Peyer's patch (tissue), 4 donors: Measurements from ENCODE around the gene EGR2. TPM values are rescaled to one million over a fixed set of nuclear protein-coding genes. Genes with fewer than 3 reads are reported as not detected.

Experiments
- DNase-seq, 3 donors: peaks; one replicate each; pipeline ENCODE4 v3.0.0-alpha.2; 2017 to 2019
- H3K27ac ChIP-seq, 4 donors: fragments of 200-600 bp; sonication (generic); one replicate each; pipeline ENCODE4 v1.5.1; 2016 to 2019
- H3K27me3 ChIP-seq, 2 donors: fragments of 200-600 bp; sonication (generic); one replicate each; pipeline ENCODE4 v1.5.1; 2019
- H3K36me3 ChIP-seq, 3 donors: fragments of 200-600 bp; sonication (generic); one replicate each; pipeline ENCODE4 v1.5.1; 2016 to 2019
- H3K4me1 ChIP-seq, 4 donors: fragments of 200-600 bp; sonication (generic); one replicate each; pipeline ENCODE4 v1.5.1; 2016 to 2019
- H3K4me3 ChIP-seq, 4 donors: fragments of 200-600 bp; sonication (generic); 1 replicate in 3 of 4; 2 replicates in 1 of 4; pipeline ENCODE4 v1.5.1; 2016 to 2019; ENCODE audit warnings: mild to moderate bottlenecking in 1 of 4
- H3K9me3 ChIP-seq, 4 donors: fragments of 200-600 bp; sonication (generic); one replicate each; pipeline ENCODE4 v1.5.1; 2016 to 2019; ENCODE audit warnings: mild to moderate bottlenecking in 1 of 4
- CTCF ChIP-seq, 6 experiments: fragments of 450-650 bp in 4 of 6; fragments of 200-600 bp in 2 of 6; sonication (generic) in 1 of 6; IDR thresholded peaks; one replicate each; pipeline ENCODE4 v1.5.1; 2017 to 2019; ENCODE audit warnings: antibody characterized with exemption in 6 of 6, mild to moderate bottlenecking in 3 of 6, moderate library complexity in 1 of 6
- POLR2A ChIP-seq, 2 donors: fragments of 450-650 bp; IDR thresholded peaks; one replicate each; pipeline ENCODE4 v1.5.1; 2017; ENCODE audit warnings: antibody characterized with exemption in 2 of 2, mild to moderate bottlenecking in 2 of 2, moderate library complexity in 2 of 2
- total RNA-seq, 4 donors: library from RNA; depleted of rRNA; stranded (reverse); fragments of >200 nt; gene quantifications; one replicate each; pipeline ENCODE4 v1.1.0, GENCODE V29; 2016

Gene EGR2
- total RNA-seq, 4 donors from 2014 or later = 0.53 to 5.0 (median 0.69) TPM

- Histone ChIP-seq H3K4me3 (no peak overlapping the region), H3K9me3 (no peaks in the 10 kb centered on the region), H3K36me3 (no peaks in the 10 kb centered on the region), H3K4me1 (no peaks in the 10 kb centered on the region), H3K27me3 (no peaks in the 10 kb centered on the region), H3K27ac (peak overlapping the region in 1 of 4 donors; percentile 57)
- TF ChIP-seq CTCF (IDR thresholded peaks at IDR 0.05) (no peak), POLR2A (IDR thresholded peaks at IDR 0.05) (no peak)
- DNase-seq = no peak
Observed at GRCh38 chr10:62765726-62766125, 50.4 kb downstream of the EGR2 start.

GRCh38 chr10:62764011-62764410 lies 52.2 kb downstream of the EGR2 start:
- Histone ChIP-seq H3K4me1 (no peaks in the 10 kb centered on the region), H3K27me3 (no peaks in the 10 kb centered on the region), H3K4me3 (no peak overlapping the region), H3K27ac (no peak overlapping the region), H3K36me3 (no peaks in the 10 kb centered on the region), H3K9me3 (no peaks in the 10 kb centered on the region)
- TF ChIP-seq POLR2A (IDR thresholded peaks at IDR 0.05) = no peak
- no peak for TF ChIP-seq CTCF (IDR thresholded peaks at IDR 0.05)
- DNase-seq = no peak

GRCh38 chr10:62763155-62763554 lies 53.0 kb downstream of the EGR2 start:
- Histone ChIP-seq H3K4me1 (no peaks in the 10 kb centered on the region), H3K27ac (no peak overlapping the region), H3K9me3 (no peaks in the 10 kb centered on the region), H3K4me3 (no peak overlapping the region), H3K36me3 (no peaks in the 10 kb centered on the region), H3K27me3 (no peaks in the 10 kb centered on the region)
- no peak for DNase-seq
- TF ChIP-seq POLR2A (IDR thresholded peaks at IDR 0.05) = no peak
- TF ChIP-seq CTCF (IDR thresholded peaks at IDR 0.05) = no peak

Other genes starting within 250 kb of the EGR2 start
- gene ADO, start 11.6 kb downstream of the EGR2 start, total RNA-seq = 10 to 100 TPM in 2 of 4 donors, 1 to 10 TPM in 2; 8.3 to 15.4 (median 12.0) TPM